Measurements from ENCODE around the gene CDH23.

The CDH23 gene

DNA sequence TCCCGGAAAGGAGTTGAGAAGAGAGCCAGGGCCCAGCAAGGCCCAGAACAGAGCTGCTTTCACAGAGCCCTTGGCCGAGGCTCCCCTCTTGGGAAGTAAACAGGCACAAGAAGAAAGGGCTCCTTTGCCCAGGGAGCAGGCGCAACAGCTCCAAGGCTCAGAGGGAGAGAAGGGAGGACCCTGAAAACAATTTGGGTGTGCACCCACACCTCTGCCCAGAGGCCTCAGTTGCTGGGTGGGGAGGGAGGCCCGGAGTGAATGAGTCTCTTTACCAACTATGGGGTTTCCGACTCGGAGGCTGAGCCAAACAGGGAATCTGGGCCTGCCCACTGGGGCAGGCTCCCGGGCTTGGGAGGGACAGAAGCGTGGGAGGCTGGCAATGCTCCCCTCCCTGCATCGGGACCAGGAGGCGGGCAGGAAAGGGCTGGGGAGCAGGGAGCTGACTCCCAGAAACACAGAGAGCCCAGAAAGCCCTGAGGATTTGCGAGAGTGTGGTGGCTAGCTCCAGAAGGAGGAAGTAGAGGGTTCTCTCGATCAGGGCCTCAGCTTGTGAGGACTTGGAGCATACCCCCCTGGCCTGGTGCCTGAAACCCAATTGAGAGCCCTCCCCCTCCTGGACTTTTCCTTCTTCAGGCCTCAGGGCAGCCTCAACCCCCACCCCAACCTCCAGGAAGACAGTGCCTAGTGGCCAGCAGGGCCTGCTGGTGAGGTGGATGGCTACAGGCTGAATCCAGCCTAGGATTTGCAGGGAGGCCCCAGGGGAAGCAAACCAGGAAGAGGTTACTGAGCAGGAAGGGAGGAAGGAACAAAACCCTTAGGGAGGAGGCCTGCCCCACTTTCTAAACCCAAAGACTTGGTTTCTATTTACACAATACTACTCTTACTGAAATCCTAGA, 316.7 kb downstream of the CDH23 start:
- Mint-ChIP-seq H3K36me3 (ENCODE audit: low read depth) (peaks cover 22% of the 10 kb centered on the region), H3K4me3 (no peak overlapping the region), H3K9me3 (no peaks in the 10 kb centered on the region), H3K27ac (peak overlapping the region; percentile 92), H3K27me3 (no peaks in the 10 kb centered on the region), H3K4me1 (ENCODE audit: low read depth) (peaks cover 93% of the 10 kb centered on the region)
- intact Hi-C loops (cut with micrococcal nuclease): loop anchor here (5.0 kb wide), 1 partner anchor 64 kb away; no protein-coding TSS in a partner anchor

- no peaks in the 10 kb centered on the region for H3K9me3 Mint-ChIP-seq
- intact Hi-C loops (cut with micrococcal nuclease): loop anchor here (5.0 kb wide), 1 partner anchor 63 kb away; no protein-coding TSS in a partner anchor
- H3K27ac Mint-ChIP-seq: peak overlapping the region; percentile 92
- peak overlapping the region; percentile 43 for H3K4me3 Mint-ChIP-seq
- no peaks in the 10 kb centered on the region for H3K27me3 Mint-ChIP-seq
- H3K4me1 Mint-ChIP-seq (ENCODE audit: low read depth): peaks cover 87% of the 10 kb centered on the region
- H3K36me3 Mint-ChIP-seq (ENCODE audit: low read depth): peaks cover 22% of the 10 kb centered on the region
These were observed 317.3 kb downstream of the CDH23 start for GRCh38 chr10:71714031-71714410.

- peaks cover 22% of the 10 kb centered on the region for H3K36me3 Mint-ChIP-seq (ENCODE audit: low read depth)
- no peaks in the 10 kb centered on the region for H3K9me3 Mint-ChIP-seq
- no peaks in the 10 kb centered on the region for H3K27me3 Mint-ChIP-seq
- intact Hi-C loops (cut with micrococcal nuclease): loop anchor here (5.0 kb wide), 1 partner anchor 63 kb away; no protein-coding TSS in a partner anchor
- peaks cover 87% of the 10 kb centered on the region for H3K4me1 Mint-ChIP-seq (ENCODE audit: low read depth)
- H3K27ac Mint-ChIP-seq: peak overlapping the region; percentile 92
- peak overlapping the region; percentile 43 for H3K4me3 Mint-ChIP-seq
These were observed 317.9 kb downstream of the CDH23 start for GRCh38 chr10:71714592-71714991.

- intact Hi-C loops (cut with micrococcal nuclease): no loop called here
- H3K27me3 Mint-ChIP-seq: no peaks in the 10 kb centered on the region
- peak overlapping the region; percentile 14 for H3K4me3 Mint-ChIP-seq
- H3K4me1 Mint-ChIP-seq (ENCODE audit: low read depth): peaks cover 87% of the 10 kb centered on the region
- H3K27ac Mint-ChIP-seq: peak overlapping the region; percentile 92
- H3K36me3 Mint-ChIP-seq (ENCODE audit: low read depth): peaks cover 22% of the 10 kb centered on the region
- H3K9me3 Mint-ChIP-seq: no peaks in the 10 kb centered on the region
These were observed 318.3 kb downstream of the CDH23 start for GRCh38 chr10:71715026-71715425.

DNA sequence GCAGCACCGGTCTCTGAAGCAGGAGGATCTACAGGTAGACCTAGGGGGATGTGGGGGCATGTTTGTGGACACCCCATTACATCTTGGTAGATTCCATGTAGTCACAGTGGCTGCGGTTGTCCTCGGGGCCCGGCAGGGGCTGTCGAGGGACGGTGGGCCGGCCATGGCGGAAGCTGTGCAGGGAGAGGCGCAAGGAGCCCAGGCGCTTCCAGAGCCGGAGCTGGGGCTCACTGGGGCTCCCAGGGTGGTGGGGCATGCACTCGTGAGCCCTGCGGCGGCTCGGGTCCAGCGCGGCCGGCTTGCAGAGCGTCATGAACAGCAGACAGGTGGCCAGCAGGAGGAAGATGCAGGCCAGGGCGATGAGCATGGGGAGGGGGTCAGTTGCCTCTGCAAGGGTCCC, 319.1 kb downstream of the CDH23 start:
- Mint-ChIP-seq H3K9me3 (no peaks in the 10 kb centered on the region), H3K27ac (peak overlapping the region; percentile 92), H3K36me3 (ENCODE audit: low read depth) (peaks cover 22% of the 10 kb centered on the region), H3K4me3 (no peak overlapping the region), H3K27me3 (no peaks in the 10 kb centered on the region), H3K4me1 (ENCODE audit: low read depth) (peaks cover 87% of the 10 kb centered on the region)
- intact Hi-C loops (cut with micrococcal nuclease): no loop called here

GRCh38 chr10:71716426-71716825, 319.7 kb downstream of the CDH23 start:
- H3K4me1 Mint-ChIP-seq (ENCODE audit: low read depth): peaks cover 87% of the 10 kb centered on the region

DNA sequence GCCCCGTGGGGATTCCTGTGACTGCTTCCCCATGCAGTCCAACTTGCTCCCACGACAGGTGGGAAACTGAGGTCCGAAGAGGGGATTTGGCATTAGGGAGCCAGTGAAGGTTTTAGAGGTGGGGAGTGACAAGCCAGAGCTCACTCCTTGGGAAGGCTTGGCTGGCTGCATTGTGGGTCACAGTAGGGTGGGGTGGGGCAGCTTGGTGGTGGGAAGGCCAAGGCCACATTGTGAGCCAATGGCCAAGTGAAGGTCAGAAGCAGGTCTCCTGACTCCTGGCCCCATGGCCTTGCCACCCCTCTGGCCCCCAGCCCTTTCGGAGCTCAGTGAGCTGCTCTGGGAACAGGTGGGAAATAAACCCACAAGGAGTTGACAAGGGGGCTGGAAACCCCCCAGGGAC, 320.3 kb downstream of the CDH23 start:
- Mint-ChIP-seq H3K36me3 (ENCODE audit: low read depth) (peaks cover 22% of the 10 kb centered on the region), H3K9me3 (no peaks in the 10 kb centered on the region), H3K4me1 (ENCODE audit: low read depth) (peaks cover 86% of the 10 kb centered on the region), H3K27ac (no peak overlapping the region), H3K4me3 (no peak overlapping the region), H3K27me3 (no peaks in the 10 kb centered on the region)
- intact Hi-C loops (cut with micrococcal nuclease): no loop called here

More at GRCh38 chr10:71716426-71716825, 319.7 kb downstream of the CDH23 start:
- Mint-ChIP-seq H3K27me3 (no peaks in the 10 kb centered on the region), H3K9me3 (no peaks in the 10 kb centered on the region), H3K27ac (peak overlapping the region; percentile 92), H3K36me3 (ENCODE audit: low read depth) (peaks cover 22% of the 10 kb centered on the region), H3K4me3 (no peak overlapping the region)
- intact Hi-C loops (cut with micrococcal nuclease): no loop called here

- Mint-ChIP-seq H3K27ac (no peak overlapping the region), H3K4me1 (ENCODE audit: low read depth) (peaks cover 83% of the 10 kb centered on the region), H3K4me3 (no peak overlapping the region), H3K9me3 (no peaks in the 10 kb centered on the region), H3K27me3 (no peaks in the 10 kb centered on the region), H3K36me3 (ENCODE audit: low read depth) (peaks cover 22% of the 10 kb centered on the region)
- intact Hi-C loops (cut with micrococcal nuclease): no loop called here
These were observed 320.8 kb downstream of the CDH23 start for GRCh38 chr10:71717551-71717951.

DNA sequence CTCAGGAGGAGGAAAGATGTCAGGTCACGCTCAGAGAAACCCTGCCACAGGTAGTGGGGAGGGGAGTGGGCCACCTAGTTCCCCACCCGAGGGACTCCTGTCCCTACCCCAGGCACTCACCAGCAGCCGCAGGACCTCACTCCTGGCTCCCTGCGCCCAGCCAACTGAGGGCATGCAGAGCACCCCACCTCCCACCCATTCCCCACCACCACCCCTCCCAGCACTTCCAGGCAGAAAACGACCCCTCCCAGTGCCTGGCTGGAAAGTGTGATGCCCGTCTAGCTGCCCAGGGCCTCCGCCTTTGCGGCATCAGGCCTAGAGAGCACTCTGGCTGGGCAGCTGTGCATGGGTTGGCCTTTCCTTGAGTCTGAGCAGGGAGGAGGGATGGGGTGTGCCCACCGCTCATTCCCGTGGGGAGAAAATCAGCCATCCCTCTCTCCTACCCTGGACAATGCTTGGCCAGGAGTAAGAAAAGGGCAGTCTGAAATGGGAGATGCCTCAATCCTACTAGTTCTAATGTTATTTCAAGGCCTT, 321.5 kb downstream of the CDH23 start:
- Mint-ChIP-seq H3K4me3 (no peak overlapping the region), H3K27ac (no peak overlapping the region), H3K4me1 (ENCODE audit: low read depth) (peaks cover 83% of the 10 kb centered on the region), H3K27me3 (no peaks in the 10 kb centered on the region), H3K9me3 (no peaks in the 10 kb centered on the region), H3K36me3 (ENCODE audit: low read depth) (peaks cover 22% of the 10 kb centered on the region)
- intact Hi-C loops (cut with micrococcal nuclease): no loop called here

DNA sequence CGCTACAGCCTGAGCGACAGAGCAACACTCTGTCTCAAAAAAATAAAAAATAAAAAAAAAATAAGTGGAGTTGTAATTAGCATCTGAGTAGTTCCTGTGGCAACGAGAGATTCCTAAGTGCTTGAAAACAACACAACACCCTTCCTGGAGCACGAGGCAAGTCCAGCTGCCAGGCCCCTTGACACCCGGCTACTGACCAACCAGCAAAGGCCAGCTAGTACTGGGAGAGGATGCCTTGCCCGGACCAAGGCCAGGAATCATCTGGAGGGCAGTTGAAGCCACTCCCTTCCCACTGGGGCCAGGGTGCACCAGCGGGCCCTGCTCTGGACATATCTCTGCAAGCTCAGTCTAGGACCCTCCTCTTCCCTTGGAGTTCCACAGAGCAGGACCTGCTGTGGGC, 322.3 kb downstream of the CDH23 start:
- H3K27ac Mint-ChIP-seq: peak overlapping the region; percentile 66
- no peaks in the 10 kb centered on the region for H3K9me3 Mint-ChIP-seq
- intact Hi-C loops (cut with micrococcal nuclease): no loop called here
- no peaks in the 10 kb centered on the region for H3K27me3 Mint-ChIP-seq
- H3K4me1 Mint-ChIP-seq (ENCODE audit: low read depth): peaks cover 83% of the 10 kb centered on the region
- H3K4me3 Mint-ChIP-seq: no peak overlapping the region
- H3K36me3 Mint-ChIP-seq (ENCODE audit: low read depth): peaks cover 22% of the 10 kb centered on the region

GRCh38 chr10:71719464-71720201, 322.9 kb downstream of the CDH23 start, which contains the start of gene C10orf105:
Gene C10orf105 (minus strand): TSS chr10:71719778. CDS start chr10:71716337, 3,441 bp downstream.
- intact Hi-C loops (cut with micrococcal nuclease): no loop called here
- H3K4me1 Mint-ChIP-seq (ENCODE audit: low read depth): peaks cover 83% of the 10 kb centered on the region
- H3K27me3 Mint-ChIP-seq: no peaks in the 10 kb centered on the region
- peaks cover 22% of the 10 kb centered on the region for H3K36me3 Mint-ChIP-seq (ENCODE audit: low read depth)
- peak within 1 kb of the TSS; percentile 66 for H3K27ac Mint-ChIP-seq
- H3K9me3 Mint-ChIP-seq: no peaks in the 10 kb centered on the region
- no peak within 1 kb of the TSS for H3K4me3 Mint-ChIP-seq

DNA sequence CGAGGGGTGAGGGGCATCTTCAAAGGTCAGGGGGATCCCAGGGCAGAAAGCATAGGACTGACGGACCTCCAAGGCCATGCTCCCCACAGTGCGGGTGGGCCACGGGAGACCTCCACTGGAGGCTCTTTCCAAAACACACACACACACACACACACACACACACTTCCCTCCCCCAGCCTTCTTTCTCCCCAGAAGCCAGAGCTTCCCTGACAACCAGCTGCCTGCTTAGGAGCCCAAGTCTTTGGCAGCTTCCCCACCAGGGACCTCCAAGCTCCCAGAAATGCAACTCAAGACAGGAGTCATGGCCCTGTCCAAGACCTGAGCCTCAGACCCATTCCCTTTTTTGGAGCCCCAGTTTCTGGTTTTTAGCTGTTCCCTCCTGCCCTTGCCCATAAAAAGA, 323.6 kb downstream of the CDH23 start:
- Mint-ChIP-seq H3K27me3 (no peaks in the 10 kb centered on the region), H3K9me3 (no peaks in the 10 kb centered on the region), H3K4me1 (ENCODE audit: low read depth) (peaks cover 83% of the 10 kb centered on the region), H3K4me3 (no peak overlapping the region), H3K27ac (peak overlapping the region; percentile 41), H3K36me3 (ENCODE audit: low read depth) (peaks cover 18% of the 10 kb centered on the region)
- intact Hi-C loops (cut with micrococcal nuclease): no loop called here

DNA sequence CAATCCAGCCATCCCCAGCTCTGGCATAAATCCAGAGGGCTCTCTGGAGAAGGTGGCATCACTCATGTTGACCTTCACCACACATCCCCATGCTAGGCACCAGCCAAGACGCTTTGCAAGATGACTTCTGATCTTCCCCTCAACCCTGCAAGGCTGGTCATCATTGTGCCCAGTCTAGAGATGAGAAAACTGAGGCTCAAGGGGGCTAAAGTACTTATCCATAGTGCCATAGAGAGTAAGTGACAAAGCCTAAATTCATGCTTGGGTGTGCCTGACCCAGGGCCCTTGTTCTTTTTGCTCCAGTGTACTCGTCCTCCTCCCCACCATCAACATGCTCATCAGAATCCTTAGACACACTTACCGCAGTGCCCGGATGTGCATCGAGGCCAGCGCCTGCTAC, 324.6 kb downstream of the CDH23 start:
- Mint-ChIP-seq H3K4me1 (ENCODE audit: low read depth) (peaks cover 83% of the 10 kb centered on the region), H3K27me3 (no peaks in the 10 kb centered on the region), H3K27ac (peak overlapping the region; percentile 41), H3K9me3 (no peaks in the 10 kb centered on the region), H3K36me3 (ENCODE audit: low read depth) (peaks cover 9% of the 10 kb centered on the region), H3K4me3 (no peak overlapping the region)
- intact Hi-C loops (cut with micrococcal nuclease): no loop called here

GRCh38 chr10:71722849-71723248, 326.1 kb downstream of the CDH23 start:
- no peak overlapping the region for H3K4me3 Mint-ChIP-seq
- H3K27me3 Mint-ChIP-seq: no peaks in the 10 kb centered on the region
- no peaks in the 10 kb centered on the region for H3K36me3 Mint-ChIP-seq (ENCODE audit: low read depth)
- no peaks in the 10 kb centered on the region for H3K9me3 Mint-ChIP-seq
- intact Hi-C loops (cut with micrococcal nuclease): no loop called here
- H3K27ac Mint-ChIP-seq: peak overlapping the region; percentile 97
- H3K4me1 Mint-ChIP-seq (ENCODE audit: low read depth): peaks cover 85% of the 10 kb centered on the region

Measured in dendritic cell treated with granulocyte-macrophage colony-stimulating factor and Interleukin-4, amounts not matched to agents 40 ng/mL and 50 ng/mL, for 4 days (primary cell).